NCI-H128 (cell line): ENCODE measurements around the gene CBLN3.
A peak's percentile ranks its signal among the peaks of the same experiment; 100 is the strongest.
"Not testable (repeated sequence)": the region's sequence is repeated elsewhere in the genome, so short reads cannot be mapped to it uniquely, and the experiment has no call there.

Experiments used
- DNase-seq: peaks from one replicate; lab custom pipeline; 2025; ENCODE audit not compliant: unreplicated experiment; lab: John Stamatoyannopoulos, UW

CBLN3 gene

DNA sequence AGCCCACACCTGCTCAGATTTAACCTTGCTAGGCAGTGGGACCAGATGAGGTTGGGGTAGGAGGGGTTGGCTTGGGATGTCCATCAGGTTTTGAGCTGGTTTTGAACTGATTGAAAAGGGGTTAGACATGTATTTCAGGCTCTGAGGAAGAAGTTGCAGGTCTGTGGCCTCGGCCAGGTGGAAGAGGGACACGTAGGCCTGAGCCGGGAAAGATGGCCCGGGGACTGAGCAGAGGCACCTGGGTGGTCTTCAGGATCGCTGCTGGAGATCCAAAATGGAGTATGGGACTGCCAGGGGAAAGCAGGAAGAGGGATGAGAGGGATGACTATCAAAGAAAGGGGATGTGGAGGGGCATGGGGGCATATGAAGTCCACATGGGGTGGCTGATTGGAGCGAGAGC, 23.1 kb downstream of the CBLN3 start:
- no peak for DNase-seq

DNA sequence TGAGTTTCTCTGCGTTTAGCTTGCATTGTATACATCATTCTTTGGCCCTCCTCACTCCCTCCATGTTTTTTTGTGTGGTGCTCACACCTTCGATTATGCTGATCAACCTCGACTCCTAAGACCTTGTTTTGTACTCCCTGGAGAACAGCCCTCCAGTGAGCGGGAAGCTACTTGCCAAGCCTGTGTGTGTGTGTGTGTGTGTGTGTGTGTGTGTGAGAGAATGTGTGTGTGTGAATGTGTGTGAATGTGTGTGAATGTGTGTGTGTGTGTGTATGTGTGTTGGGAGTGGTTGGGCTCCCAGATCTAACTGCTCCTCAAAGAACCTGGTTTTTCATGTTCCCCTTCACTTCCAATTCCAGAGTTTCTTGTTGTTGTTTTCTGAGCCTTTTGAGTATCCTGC, 24.7 kb downstream of the CBLN3 start:
- no peak for DNase-seq

DNA sequence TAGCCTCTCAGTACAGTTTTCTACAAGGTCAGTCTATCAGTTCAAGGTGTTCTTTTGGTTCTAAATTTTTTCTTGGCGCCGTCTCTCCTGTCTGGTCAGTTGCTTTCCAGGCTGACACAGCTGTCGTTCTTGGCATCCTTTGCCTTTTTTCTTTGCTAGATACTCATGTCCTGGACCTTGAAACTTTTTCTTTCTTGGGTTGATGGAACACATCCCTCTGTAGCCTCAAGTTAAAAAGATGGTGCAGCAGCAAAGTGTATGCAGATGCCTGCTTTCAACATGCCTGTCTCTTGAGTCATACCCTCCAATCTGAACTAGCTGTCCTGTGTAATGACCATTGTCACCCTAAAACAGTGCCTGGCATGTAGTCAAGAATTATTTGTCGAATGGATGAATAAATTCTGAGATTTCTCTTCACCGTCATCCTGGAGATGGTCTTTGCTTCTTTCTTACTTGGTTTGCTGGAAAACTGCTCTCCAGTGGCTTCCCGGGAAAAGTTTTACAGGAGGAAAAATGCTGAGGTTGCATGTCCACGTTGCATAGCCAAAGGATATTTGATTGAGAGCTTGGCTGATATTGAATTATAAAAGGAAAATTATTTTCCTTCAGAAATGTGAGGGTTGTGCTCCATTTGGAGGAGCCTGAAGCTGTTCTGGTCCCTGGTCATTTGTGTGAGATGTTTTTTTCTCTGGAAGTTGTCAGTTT, 26.0 kb downstream of the CBLN3 start:
- DNase-seq: no peak

DNA sequence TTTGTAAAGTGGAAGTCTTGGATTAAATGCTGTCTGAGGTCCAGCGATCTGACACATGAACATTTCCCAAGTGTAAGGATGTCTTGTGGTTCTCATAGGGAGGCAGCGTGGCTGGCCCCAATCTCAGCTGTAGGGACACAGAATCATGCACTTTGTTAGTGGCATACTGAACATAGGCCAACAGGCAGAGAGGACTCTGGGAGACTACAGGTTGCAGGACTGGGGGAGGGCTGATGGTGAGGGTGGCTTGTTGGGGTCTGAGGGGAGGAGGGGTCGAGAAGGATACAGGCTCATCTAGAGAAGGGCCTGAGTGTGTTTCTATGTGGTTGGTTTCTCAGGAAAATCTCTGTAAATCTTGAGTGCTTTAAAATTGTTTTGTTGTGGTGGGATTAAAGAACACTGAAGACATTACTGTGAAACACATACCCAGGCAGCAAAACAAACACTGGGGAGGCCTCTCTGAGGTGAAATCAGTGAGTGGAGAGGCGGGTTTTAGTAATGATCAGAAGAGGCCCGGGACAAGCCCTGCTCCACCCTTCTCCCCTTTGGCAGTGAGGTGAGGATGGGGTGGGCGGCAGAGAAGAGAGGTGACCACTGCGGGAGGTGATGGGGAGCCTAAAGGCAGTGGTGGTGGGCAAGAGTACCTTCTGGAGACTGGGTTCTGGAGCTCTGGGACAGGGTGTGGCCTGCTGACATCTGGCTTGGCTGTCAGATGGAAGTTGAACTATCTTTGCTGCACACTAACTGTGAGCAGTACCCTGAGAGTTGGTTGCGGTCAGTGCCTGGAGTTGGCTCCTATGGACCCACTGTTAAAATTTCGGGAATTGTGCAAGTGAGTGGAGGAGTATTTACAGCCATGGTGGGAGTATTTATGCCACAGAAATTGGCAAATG, 27.4 kb downstream of the CBLN3 start:
- DNase-seq: no peak

DNA sequence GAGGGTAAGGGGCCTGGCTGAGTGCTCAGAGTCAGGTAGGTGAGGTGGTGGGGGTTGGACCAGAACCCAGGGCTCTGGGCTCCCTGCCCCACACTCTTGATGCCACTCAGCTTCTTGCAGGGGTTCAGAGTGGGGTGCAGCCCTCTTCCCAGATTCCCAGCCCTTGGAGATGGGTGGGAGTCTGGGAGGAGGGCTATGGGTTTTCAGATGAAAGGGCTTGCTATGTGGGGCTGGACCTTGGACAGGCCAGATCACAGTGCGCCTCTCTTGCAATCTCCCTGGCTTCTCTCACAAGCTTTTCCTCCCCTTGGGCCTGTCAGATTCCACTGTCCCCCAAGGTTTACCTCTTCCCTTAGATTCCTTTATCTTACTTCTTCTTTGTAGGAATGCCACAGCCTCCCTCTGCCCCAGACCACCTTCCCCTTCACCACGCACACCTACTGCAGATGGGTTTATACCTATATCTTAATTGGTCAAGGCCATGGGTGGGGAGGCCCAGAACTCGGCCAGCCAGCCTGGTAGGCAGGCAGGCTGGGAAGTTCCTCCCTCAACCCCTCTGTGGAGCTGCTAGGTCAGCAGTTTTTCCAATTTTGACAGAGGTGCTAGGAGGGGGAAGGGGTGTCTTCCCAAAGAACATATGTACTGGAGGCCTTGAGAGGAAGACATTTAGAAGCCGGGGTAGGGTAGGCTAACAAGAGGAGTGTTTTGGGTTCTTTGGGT, 29.3 kb downstream of the CBLN3 start:
- DNase-seq: no peak

DNA sequence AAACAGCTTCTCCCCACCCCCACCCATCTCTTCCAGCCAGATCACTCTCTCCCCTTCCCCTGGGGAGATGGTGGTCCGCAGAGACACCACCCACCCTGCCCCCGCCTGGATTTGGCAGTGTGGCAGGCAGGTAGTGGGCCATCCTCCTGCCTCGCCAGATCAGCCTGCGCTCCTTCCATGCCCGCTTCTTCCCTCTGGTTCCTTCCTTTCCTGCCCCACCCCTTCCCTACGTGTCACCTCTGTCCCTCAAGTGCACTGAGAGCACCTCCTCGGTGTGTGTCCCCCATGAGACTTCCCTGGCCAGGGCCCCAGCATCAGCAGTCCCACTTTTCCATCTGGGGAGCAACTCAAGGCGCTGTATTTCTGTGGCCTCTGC, 30.0 kb downstream of the CBLN3 start:
- no peak for DNase-seq

DNA sequence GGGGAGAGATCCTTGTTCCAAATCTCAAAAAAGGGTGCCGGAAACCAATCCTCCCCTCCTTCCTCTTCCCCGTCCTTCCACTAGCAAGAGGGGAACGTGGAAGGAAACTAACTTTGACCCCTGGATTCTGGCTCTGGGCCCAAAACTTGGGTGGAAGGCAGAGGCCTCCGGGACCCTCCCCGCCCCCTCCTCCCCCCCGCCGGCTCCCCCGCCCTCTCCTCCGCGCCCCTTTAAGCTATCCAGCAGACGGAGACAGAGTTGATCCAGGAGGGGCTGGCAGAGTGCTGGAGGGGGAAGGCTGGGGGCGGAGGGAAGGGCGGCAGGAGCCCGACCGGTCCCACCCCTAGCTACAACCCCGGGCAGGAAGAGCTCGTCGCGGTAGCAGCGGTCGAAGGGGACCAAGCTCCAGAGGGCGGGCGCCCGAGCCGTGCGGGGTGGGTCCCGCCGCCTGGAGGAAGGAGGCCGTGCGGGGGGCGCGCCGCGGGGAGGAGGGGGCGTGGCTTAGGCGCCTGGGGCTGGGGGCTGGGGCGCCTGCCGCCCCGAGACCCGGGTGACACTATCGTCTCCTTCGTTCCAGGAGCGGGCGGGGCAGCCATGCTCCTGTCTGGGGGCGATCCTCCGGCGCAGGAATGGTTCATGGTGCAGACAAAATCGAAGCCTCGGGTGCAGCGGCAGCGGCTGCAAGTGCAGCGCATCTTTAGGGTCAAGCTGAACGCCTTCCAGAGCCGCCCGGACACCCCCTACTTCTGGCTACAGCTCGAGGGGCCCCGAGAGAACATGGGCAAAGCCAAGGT, 30.6 kb downstream of the CBLN3 start, which contains the start of gene NYNRIN:
TSS of gene NYNRIN (plus strand) at position 351 of the 794 bp plus-strand sequence. CDS start at position 595, 244 bp downstream.
- DNase-seq: no peak

DNA sequence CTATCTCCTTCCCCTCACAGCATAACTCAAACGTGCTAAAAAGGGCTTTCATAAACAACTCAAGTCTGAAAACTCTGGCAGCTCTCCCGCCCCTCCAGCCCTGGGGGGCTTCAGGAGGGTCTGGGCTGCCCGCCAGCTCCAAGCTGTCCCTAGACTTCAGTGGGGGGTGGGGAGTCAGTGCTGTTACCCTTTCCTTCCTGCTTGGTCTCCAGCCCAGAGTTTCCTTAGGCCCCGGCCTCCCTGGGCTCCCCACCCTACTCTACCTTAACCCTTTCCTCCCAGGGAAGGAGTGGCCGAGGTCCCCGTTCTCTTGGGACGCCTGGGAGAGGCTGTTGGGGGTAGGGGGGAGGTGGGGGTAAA, 31.2 kb downstream of the CBLN3 start:
- DNase-seq: no peak

DNA sequence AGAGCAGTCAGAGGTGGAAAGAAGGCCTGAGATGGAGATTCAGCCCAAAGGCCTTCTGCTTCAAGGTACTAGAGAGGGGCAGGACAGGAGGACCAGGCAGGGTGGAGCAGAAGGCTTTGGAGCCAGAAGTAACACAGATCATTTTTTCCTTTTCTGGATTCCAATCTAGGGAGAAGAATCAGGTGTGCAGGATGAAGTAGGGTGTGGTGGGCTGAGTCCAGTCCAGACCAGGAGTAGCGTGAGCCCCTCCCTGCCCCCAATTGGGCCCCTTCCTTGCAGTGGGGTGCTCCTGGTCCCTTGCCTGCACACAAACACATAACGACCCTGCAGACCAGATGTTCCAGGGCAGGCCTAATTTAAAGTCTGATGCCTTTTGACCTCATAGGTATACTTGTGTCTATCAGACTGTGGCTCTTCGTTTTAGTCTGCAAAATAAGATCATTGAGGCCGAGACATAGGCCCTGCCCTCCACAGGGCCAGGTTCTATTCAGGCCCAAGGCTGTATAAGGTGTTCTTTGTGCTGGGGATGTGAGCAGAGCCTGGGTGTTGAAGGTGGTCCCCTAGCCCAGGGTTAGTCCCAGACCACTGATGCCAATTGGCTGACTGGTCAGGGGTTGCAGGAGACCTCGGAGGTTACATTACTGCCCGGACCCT, 31.7 kb downstream of the CBLN3 start:
- DNase-seq: no peak

DNA sequence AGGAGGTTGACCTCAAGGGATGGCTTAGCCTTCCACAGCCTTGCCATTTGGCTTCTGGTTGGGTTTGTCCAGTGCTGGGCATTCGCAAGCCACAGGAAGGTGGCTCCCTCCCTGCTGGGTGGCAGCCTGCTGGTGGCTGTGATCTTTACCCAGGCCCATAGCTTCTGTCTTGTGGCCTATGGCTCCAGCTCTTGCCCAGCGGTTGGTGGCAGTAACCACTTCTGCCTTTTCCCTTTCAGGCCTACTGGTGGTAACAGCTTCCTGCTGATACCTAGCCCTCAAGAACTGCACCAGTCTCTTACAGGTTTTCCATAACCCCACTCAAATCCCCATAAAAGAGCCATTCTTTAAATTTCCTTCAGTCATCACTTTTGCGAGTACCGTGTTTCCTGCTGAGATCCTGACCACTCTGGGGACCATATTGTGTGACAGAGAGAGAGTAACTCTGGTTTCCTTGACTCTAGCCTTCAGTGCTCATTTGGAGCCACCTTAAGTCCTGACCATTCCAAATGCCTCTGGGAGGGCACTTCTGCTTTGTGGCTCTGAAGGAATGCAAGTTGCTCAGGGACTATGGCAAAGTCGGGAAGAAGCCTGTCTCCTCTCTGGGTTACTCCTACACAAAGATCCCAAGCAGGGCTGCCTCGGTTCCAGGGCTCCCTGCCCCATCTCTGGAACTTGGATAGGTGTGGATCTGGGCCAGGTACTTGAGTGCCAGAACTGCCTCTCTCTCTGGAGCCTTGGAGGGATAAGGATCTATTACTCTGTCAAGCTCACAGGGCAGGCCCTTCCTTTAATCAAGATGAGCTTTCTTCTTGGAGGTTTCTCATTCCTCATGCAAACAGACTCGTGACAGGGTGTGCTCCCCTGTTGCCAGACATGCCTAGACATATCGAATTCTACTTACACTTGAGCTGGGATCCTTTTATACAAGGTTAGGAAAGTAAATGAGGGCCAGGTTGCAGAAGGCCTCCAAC, 33.6 kb downstream of the CBLN3 start:
- no peak for DNase-seq

DNA sequence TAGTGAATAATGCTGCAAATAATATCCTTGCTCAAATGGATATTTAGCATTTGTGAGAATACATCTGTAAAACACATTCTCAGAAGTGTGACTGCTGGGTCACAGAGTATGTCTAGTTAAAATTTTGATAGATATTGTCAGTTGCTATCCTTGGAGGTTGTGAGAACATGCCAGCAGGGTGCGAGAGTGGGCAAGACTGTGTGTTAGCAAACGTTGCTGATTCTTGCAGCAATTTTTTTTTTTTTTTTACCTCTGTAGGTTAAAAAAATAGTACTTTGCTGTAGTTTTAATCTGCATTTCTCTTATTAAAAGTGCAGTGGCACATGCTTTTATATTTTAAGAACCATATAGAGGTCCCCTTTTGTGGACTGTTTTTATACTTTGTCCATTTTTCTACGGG, 35.2 kb downstream of the CBLN3 start:
- DNase-seq: no peak

DNA sequence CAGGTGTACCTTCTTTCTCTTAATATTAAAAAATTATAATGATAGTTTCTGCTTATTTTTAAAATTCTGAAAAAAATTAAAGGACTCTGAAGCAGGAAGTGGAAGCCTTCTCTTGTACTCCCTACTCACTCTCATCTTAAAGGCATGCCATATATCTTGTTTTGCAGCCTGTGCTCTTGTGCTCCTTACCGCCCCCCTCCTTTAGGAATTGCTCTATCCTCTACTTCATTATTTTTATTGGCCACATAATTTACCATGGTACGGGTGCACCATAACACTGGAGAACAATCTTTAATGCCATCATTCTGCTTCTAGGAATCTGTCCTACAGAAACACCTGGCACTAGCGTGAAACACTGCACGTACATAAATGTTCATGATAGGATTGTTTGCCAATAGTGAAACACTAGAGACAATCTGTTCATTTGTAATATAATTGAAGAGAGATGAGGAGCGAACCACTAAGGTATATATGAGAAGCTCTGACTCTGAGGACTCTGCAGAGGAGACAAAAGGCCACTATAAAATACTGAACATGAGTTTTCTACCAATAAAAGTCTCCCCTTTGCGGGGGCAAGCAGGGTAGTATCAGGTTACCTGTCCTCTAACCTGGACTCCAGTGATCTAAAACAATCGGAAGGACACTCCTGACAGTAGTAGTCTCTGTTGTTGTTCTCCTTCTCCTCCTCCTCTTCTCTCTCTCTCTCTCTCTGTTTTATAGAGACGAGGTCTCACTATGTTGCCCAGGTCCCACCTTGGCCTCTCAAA, 37.0 kb downstream of the CBLN3 start:
- peak; percentile 37 for DNase-seq

DNA sequence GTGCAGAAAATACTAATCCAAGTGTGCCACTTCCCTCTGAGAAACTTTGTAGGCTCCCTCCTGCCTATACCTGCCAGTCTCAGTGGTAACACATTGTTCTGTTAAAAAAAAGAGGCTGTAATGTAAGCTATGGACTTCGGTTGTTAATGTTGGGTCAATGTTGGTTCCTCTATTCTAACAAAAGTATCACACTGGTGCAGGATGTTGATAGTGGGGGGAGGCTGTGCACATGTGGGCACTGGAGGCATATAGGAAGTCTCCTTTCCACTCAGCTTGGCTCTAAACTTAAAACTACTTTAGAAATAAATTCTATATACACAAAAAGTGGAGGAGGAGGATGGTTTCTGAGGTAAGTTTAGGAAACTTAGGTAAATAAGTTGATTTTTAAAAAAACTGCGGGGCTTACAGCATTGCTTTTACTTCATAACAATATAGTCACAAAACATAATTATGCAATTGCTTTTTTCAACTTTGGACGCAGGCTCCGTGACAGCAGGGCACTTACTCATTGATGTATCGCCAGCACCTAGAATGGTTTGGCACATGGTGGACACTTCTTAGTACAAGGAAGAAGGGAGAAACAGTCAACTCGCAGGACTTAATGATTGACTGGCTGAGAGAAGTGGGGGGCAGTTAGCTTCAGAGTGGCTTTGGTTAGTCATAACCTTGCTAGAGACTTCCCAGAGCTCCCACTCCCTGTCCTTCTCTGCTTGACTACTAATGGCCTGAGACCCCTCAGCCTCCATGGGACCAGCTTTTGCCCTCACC, 38.6 kb downstream of the CBLN3 start:
- DNase-seq: no peak

DNA sequence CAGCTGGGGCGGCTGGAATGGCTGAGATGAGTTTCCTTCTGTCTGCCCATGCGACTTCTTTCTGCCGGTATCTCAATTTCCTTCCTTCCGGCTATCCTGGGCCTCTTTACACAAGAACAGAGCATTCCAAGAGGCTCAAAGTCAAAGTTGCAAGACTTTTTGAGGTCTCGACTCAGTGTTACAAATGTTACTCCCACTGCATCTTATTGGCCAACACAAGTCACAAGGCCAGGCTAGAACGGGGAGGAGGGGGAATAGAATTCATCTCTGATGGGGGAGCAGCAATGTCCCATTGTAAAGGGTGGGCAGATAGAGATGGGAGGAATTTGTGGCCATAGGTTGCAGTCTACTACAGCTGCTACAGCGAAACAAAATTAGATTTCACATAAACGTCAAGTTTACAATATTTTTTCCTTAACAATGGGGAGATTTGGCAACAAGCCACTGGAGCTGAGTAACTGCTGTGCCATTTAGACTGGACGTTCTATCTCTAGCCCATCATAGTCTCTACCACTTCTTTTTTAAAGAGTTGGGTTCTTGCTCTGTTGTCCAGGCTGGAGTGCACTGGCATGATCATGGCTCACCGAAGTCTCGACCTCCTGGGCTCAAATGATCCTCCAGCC, 40.1 kb downstream of the CBLN3 start:
- DNase-seq: no peak

DNA sequence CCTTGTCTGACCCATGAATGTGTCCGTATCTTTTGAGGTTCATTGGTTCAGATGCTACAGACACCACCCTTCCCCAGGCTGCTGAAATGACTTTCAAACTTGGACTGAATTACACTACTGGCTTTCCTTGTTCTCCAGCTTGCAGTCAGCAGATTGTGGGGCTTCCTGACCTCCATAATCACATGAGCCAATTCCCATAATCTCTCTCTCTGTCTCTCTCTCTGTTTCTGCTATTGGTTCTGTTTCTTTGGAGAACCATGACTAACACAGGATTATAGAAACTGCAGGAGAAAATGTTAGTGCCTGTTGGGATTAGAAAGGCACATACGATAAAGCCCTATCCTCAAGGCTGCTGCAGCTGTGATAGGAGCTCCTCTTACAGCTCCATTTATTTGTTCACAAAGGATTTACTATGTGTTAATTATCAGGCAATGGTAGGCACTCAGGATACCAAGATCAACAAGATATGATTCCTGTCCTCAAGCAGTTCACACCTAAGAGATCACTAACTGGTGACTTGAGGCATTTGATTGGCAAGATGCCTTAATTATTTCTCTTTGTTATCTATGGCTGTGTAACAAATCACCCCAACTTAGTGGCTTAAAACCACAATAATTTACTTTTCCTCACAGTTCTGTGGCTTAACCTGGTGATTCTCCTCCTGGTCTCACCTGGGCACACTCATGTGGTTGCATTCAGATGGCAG, 40.8 kb downstream of the CBLN3 start:
- no peak for DNase-seq

DNA sequence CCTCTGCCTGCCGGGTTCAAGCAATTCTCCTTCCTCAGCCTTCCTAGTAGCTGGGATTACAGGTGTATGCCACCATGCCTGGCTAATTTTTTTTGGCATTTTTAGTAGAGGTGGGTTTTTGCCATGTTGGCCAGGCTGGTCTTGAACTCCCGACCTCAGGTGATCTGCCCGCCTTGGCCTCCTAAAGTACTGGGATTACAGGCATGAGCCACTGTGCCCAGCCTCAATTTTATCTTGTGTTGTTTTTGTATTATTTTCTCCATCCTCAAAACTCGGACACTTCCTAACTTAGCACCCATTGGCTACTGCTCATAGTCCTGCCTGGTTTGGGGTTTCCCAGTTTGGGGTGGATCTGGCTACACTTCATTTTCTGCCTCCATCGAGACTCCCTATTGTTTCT, 41.9 kb downstream of the CBLN3 start:
- DNase-seq: not testable (repeated sequence)

DNA sequence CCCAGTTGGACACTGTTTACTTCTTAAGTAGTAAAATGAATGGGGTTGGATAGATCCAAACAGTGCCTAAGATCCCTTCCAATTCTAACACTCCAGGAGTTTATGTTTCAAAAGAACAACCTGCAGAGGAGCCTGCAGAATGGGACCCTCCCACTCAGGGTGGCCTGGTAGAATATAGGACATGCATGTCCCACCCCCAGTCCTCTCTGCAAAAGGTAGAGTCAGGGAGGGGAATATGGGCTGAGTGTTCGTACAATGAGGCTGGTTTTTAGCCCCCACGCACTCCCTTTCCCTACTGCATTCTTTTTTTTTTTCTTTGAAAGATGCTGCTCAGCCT, 42.5 kb downstream of the CBLN3 start:
- no peak for DNase-seq
